ENCODE measurements around the gene AGBL1. TPM values are rescaled to one million over a fixed set of nuclear protein-coding genes. Genes with fewer than 3 reads are reported as not detected.

AGBL1 gene
- total RNA-seq, 2 donors from 2014 or later = not detected

- Histone ChIP-seq H3K36me3 (no peaks in the 10 kb centered on the region), H3K4me3 (no peak overlapping the region), H3K27ac (no peak overlapping the region), H3K27me3 (no peaks in the 10 kb centered on the region), H3K9me3 (no peaks in the 10 kb centered on the region), H3K4me1 (no peaks in the 10 kb centered on the region)
- peak; percentile 31 to 59 for TF ChIP-seq CTCF (IDR thresholded peaks at IDR 0.05)
- no peak for DNase-seq (ENCODE audit: low spot score)
These were observed 663.7 kb downstream of the AGBL1 start for GRCh38 chr15:86743283-86743903.

- Histone ChIP-seq H3K27ac (no peak overlapping the region), H3K4me3 (no peak overlapping the region), H3K4me1 (no peaks in the 10 kb centered on the region), H3K27me3 (no peaks in the 10 kb centered on the region), H3K9me3 (no peaks in the 10 kb centered on the region), H3K36me3 (no peaks in the 10 kb centered on the region)
- no peak for TF ChIP-seq CTCF (IDR thresholded peaks at IDR 0.05)
- DNase-seq (ENCODE audit: low spot score) = no peak
These were observed 664.6 kb downstream of the AGBL1 start for GRCh38 chr15:86744198-86744780.

- no peaks in the 10 kb centered on the region for H3K4me1 ChIP-seq
- no peaks in the 10 kb centered on the region for H3K36me3 ChIP-seq
- H3K4me3 ChIP-seq = no peak overlapping the region
- H3K27me3 ChIP-seq = no peaks in the 10 kb centered on the region
- TF ChIP-seq CTCF (IDR thresholded peaks at IDR 0.05) = no peak
- no peak for DNase-seq (ENCODE audit: low spot score)
- no peak overlapping the region for H3K27ac ChIP-seq
- no peaks in the 10 kb centered on the region for H3K9me3 ChIP-seq
These were observed 671.4 kb downstream of the AGBL1 start for GRCh38 chr15:86751116-86751515.

DNA sequence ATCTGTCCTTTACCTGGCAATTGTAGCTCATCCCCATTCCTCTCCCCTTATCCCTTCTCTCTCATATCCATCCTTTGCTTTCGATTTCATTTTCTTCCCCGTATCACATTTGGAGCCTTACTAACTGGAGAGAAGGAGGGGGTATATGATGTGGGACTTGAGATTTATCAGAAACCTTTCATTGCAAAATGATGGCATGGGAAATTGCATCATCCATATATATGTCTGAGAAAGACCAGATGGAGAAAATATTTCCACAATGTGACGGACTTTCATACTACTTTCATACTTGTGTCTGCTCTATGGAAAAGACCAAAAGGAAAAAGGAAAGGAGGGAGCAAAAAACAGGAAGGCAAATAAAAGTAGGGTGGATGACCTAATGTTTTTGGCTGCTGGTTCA lies 675.2 kb downstream of the AGBL1 start:
- Histone ChIP-seq H3K4me3 (no peak overlapping the region), H3K27me3 (no peaks in the 10 kb centered on the region)
- TF ChIP-seq CTCF (IDR thresholded peaks at IDR 0.05) = no peak

GRCh38 chr15:86756688-86757087 lies 677.0 kb downstream of the AGBL1 start:
- Histone ChIP-seq H3K9me3 (no peaks in the 10 kb centered on the region), H3K27ac (no peak overlapping the region), H3K4me3 (no peak overlapping the region), H3K36me3 (no peaks in the 10 kb centered on the region), H3K4me1 (no peaks in the 10 kb centered on the region), H3K27me3 (no peaks in the 10 kb centered on the region)
- no peak for DNase-seq (ENCODE audit: low spot score)
- TF ChIP-seq CTCF (IDR thresholded peaks at IDR 0.05) = no peak

More for the DNA sequence above, 675.2 kb downstream of the AGBL1 start:
- H3K4me1 ChIP-seq = no peaks in the 10 kb centered on the region
- no peak for DNase-seq (ENCODE audit: low spot score)
- no peak overlapping the region for H3K27ac ChIP-seq
- H3K36me3 ChIP-seq = no peaks in the 10 kb centered on the region
- no peaks in the 10 kb centered on the region for H3K9me3 ChIP-seq

Data from right atrium auricular region (tissue), 2 donors.